Liver (tissue), 9 donors: Measurements from ENCODE around the gene RAB11FIP3. TPM values are rescaled to one million over a fixed set of nuclear protein-coding genes. Genes with fewer than 3 reads are reported as not detected.

ENCODE experiments used
- DNase-seq: peaks from one replicate; pipeline ENCODE4 v3.0.0-alpha.2; 2017; ENCODE audit warnings: low spot score
- H3K27ac ChIP-seq, 2 donors: one replicate each; pipeline ENCODE4 v1.7.0; 2013; ENCODE audit warnings: inconsistent platforms in 2 of 2, low read length in 2 of 2, control low read depth in 1 of 2, low read depth in 1 of 2, mild to moderate bottlenecking in 1 of 2
- H3K27me3 ChIP-seq, 4 donors: one replicate each; pipeline versions ENCODE4 v1.6.1 to v1.7.0; 2013; ENCODE audit warnings: low read length in 3 of 4, inconsistent platforms in 1 of 4, mild to moderate bottlenecking in 1 of 4, moderate library complexity in 1 of 4; ENCODE audit not compliant: control insufficient read depth in 4 of 4, insufficient read depth in 4 of 4
- H3K36me3 ChIP-seq, 4 donors: one replicate each; pipeline versions ENCODE4 v1.6.1 to v1.7.0; 2013; ENCODE audit warnings: low read length in 3 of 4, mild to moderate bottlenecking in 3 of 4, low read depth in 1 of 4, moderate library complexity in 1 of 4; ENCODE audit not compliant: control insufficient read depth in 4 of 4, insufficient read depth in 3 of 4
- H3K4me1 ChIP-seq, 4 donors: one replicate each; pipeline versions ENCODE4 v1.6.1 to v1.7.0; 2013; ENCODE audit warnings: low read length in 3 of 4, mild to moderate bottlenecking in 3 of 4, moderate library complexity in 1 of 4; ENCODE audit not compliant: control insufficient read depth in 4 of 4, insufficient read depth in 4 of 4
- H3K4me3 ChIP-seq, 3 donors: one replicate each; pipeline versions ENCODE4 v1.6.1 to v1.7.0; 2013; ENCODE audit warnings: low read length in 3 of 3, control low read depth in 1 of 3, low read depth in 1 of 3, mild to moderate bottlenecking in 1 of 3
- H3K9ac ChIP-seq, 2 donors: one replicate each; pipeline ENCODE4 v1.7.0; 2013; ENCODE audit warnings: low read length in 2 of 2, mild to moderate bottlenecking in 2 of 2, moderate library complexity in 2 of 2, control low read depth in 1 of 2, low read depth in 1 of 2
- H3K9me3 ChIP-seq, 4 donors: one replicate each; pipeline versions ENCODE4 v1.6.1 to v1.7.0; 2013; ENCODE audit warnings: low read length in 3 of 4; ENCODE audit not compliant: control insufficient read depth in 4 of 4
- ATF3 ChIP-seq: IDR thresholded peaks from 2 replicates; pipeline ENCODE4 v1.6.1; 2016; ENCODE audit warnings: antibody characterized with exemption
- CTCF ChIP-seq: fragments of 150-350 bp; IDR thresholded peaks from 2 replicates; pipeline ENCODE4 v1.5.1; 2017; ENCODE audit warnings: improper control_type of control experiment, low read depth, low read length; ENCODE audit not compliant: missing input control
- FOXA1 ChIP-seq: IDR thresholded peaks from 2 replicates; pipeline ENCODE4 v1.6.1; 2016; ENCODE audit warnings: antibody characterized with exemption
- JUND ChIP-seq, 2 donors: IDR thresholded peaks; 2 replicates each; pipeline ENCODE4 v1.6.1; 2016; ENCODE audit warnings: antibody characterized with exemption in 2 of 2
- NR2F2 ChIP-seq: IDR thresholded peaks from 2 replicates; pipeline ENCODE4 v1.6.1; 2016; ENCODE audit warnings: antibody characterized with exemption
- RAD21 ChIP-seq, 2 donors: IDR thresholded peaks; 2 replicates each; pipeline ENCODE4 v1.6.1; 2016; ENCODE audit warnings: antibody characterized with exemption in 2 of 2, mild to moderate bottlenecking in 2 of 2
- REST ChIP-seq: IDR thresholded peaks from 2 replicates; pipeline ENCODE4 v1.6.1; 2016; ENCODE audit warnings: antibody characterized with exemption, mild to moderate bottlenecking
- RXRA ChIP-seq, 2 donors: IDR thresholded peaks; 2 replicates each; pipeline ENCODE4 v1.6.1; 2017 to 2018; ENCODE audit warnings: antibody characterized with exemption in 2 of 2, mild to moderate bottlenecking in 1 of 2
- TAF1 ChIP-seq: conservative IDR thresholded peaks from 2 replicates; pipeline ENCODE4 v1.6.1; 2016; ENCODE audit warnings: antibody characterized with exemption, mild to moderate bottlenecking
- YY1 ChIP-seq: IDR thresholded peaks from 2 replicates; pipeline ENCODE4 v1.6.1; 2016; ENCODE audit warnings: antibody characterized with exemption, mild to moderate bottlenecking
- WGBS: extraction: QIAGEN DNeasy Blood & Tissue Kit; methylation state at CpG from one replicate; pipeline ENCODE4 v1.1.7; 2013; 5-methylcytosine and 5-hydroxymethylcytosine counted together
- polyA plus RNA-seq, 2 donors: library from polyadenylated mRNA; stranded (reverse) in 1 of 2; unstranded in 1 of 2; fragments of 200-250 nt in 1 of 2; fragments of >200 nt in 1 of 2; fragmentation: Nextera tagmentation in 1 of 2; extraction: Ambion mirVana in 1 of 2; gene quantifications; one replicate each; pipeline versions ENCODE4 v1.2.1 to v1.2.3, GENCODE V29; 2013 to 2015
- total RNA-seq, 2 donors: library from RNA; depleted of rRNA; stranded (reverse); fragments of >200 nt; gene quantifications; one replicate each; pipeline ENCODE4 v1.2.3, GENCODE V29; 2014
- donor health status: healthy.
- donor health status: healthy.
- donor health status: healthy.
- donor health status: healthy.
- donor health status: healthy.

RAB11FIP3 gene
- total and polyA plus RNA-seq, 4 donors = 3.5 to 29.4 (median 15.7) TPM

GRCh38 chr16:519425-519824 lies 94.0 kb downstream of the RAB11FIP3 start:
- H3K36me3 ChIP-seq = peaks cover 22 to 41% (median 25%) of the 10 kb centered on the region in 4 donors

GRCh38 chr16:519841-520687 lies 94.6 kb downstream of the RAB11FIP3 start:
- Histone ChIP-seq H3K27me3 (no peaks in the 10 kb centered on the region), H3K36me3 (peaks cover 21 to 35% (median 22%) of the 10 kb centered on the region in 4 donors), H3K9me3 (no peaks in the 10 kb centered on the region), H3K4me1 (peaks cover 0 to 4% (median 0%) of the 10 kb centered on the region in 4 donors), H3K27ac (no peak overlapping the region), H3K4me3 (no peak overlapping the region), H3K9ac (no peak overlapping the region)
- no peak for TF ChIP-seq CTCF
- TF ChIP-seq FOXA1 = no peak
- TF ChIP-seq REST = no peak
- no peak for TF ChIP-seq RAD21 (IDR thresholded peaks at IDR 0.05)
- no peak for TF ChIP-seq NR2F2
- no peak for TF ChIP-seq RXRA (IDR thresholded peaks at IDR 0.05)
- TF ChIP-seq JUND (IDR thresholded peaks at IDR 0.05) = no peak
- no peak for TF ChIP-seq YY1
- TF ChIP-seq ATF3 = no peak
- TF ChIP-seq TAF1 = no peak
- no peak for DNase-seq
- WGBS = 96% methylated on average over 35 of the region's 35 CpGs

More at GRCh38 chr16:519425-519824, 94.0 kb downstream of the RAB11FIP3 start:
- 94% methylated on average over 19 of the region's 19 CpGs for WGBS
- no peaks in the 10 kb centered on the region for H3K27me3 ChIP-seq
- TF ChIP-seq ATF3 (no peak), JUND (IDR thresholded peaks at IDR 0.05) (no peak), RXRA (IDR thresholded peaks at IDR 0.05) (no peak)
- peaks cover 0 to 2% (median under 1%) of the 10 kb centered on the region in 4 donors for H3K4me1 ChIP-seq
- no peak for DNase-seq
- no peak overlapping the region for H3K27ac ChIP-seq
- no peaks in the 10 kb centered on the region for H3K9me3 ChIP-seq
- H3K4me3 ChIP-seq = no peak overlapping the region
- H3K9ac ChIP-seq = no peak overlapping the region
